ENCODE results near the gene LSP1. TPM values are rescaled to one million over a fixed set of nuclear protein-coding genes. Genes with fewer than 3 reads are reported as not detected.

The LSP1 gene
- total RNA-seq, 1 donor from 2014 or later = not detected

DNA sequence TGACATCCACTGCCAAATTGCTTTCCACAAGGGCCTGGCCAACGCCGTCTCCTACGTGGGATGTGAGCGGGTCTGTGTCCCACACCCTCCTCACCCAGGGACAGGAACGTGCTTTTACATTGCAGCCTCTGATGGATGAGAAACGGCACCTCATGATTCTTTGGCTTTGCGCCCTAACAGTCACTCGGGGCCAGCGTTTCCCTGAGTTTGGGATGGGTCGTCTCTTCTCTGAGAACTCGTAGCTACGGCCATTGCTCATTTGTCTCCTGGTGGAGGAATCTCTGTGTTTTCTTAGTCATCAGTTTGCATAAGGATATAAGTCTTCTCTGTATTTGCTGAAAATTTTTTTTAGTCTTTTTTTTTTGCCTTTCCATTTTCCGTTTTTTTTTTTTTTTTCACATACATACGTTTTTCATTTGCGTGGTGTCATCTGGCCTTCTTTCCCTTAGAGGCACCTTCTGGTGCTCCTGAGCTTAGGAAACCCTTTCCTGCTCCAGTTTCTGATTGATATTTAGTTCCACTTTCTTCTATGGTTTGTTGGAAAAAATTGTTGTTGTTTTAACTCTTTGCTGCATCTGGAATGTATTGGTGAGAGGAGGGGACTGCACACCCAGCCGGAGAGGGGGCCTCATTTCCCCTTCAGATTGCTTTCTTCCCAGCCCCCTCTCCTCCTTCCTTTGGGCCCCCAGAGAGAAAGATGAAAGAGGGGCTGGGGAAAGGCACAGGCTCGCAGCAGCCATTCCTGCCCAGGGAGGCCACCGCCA lies 78.6 kb downstream of the LSP1 start:
- TF ChIP-seq, protein P1, sequence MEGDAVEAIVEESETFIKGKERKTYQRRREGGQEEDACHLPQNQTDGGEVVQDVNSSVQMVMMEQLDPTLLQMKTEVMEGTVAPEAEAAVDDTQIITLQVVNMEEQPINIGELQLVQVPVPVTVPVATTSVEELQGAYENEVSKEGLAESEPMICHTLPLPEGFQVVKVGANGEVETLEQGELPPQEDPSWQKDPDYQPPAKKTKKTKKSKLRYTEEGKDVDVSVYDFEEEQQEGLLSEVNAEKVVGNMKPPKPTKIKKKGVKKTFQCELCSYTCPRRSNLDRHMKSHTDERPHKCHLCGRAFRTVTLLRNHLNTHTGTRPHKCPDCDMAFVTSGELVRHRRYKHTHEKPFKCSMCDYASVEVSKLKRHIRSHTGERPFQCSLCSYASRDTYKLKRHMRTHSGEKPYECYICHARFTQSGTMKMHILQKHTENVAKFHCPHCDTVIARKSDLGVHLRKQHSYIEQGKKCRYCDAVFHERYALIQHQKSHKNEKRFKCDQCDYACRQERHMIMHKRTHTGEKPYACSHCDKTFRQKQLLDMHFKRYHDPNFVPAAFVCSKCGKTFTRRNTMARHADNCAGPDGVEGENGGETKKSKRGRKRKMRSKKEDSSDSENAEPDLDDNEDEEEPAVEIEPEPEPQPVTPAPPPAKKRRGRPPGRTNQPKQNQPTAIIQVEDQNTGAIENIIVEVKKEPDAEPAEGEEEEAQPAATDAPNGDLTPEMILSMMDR (conservative IDR thresholded peaks at IDR 0.05; ENCODE audit: low read depth, low read length) = no peak
- H3K4me3 ChIP-seq (ENCODE audit: low read depth, low read length) = no peak overlapping the region
- DNase-seq (ENCODE audit: low read depth) = no peak

DNA sequence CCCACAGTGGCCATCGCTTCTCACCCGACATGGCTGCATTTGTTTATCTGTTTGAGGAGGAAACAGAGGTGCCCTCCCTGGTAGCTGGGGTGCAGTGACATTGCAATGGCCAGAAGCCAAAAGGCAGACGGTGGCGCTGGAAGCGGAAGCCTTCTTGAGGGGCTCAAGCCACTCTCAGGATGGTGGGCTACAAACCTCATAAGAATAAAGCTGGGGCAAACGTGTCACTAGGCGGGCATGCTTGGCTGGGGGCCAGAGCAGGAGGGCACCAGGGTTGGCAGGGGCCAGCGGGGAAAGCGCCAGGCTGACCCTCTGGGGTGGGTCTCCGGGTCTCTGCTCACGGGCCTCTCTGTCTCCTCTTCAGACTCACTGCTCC lies 79.2 kb downstream of the LSP1 start:
- TF ChIP-seq, protein P1 (conservative IDR thresholded peaks at IDR 0.05; ENCODE audit: low read depth, low read length) = no peak
- no peak for DNase-seq (ENCODE audit: low read depth)
- H3K4me3 ChIP-seq (ENCODE audit: low read depth, low read length) = no peak overlapping the region

DNA sequence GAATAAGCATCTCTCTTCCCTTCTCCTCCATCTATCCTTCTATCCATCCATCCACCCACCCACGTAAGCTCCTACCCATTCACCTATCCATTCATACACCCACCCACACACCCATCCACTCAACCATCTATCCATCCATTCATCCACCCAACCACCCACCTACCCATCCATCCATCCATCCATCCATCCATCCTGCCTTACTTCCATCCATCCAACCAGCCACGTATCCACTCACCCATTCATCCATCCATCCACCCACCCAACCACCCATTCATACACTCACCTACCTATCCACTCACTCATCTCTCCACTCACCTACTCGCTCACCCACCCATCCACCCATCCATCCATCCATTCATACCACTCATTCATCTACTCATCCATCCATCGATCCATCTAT lies 79.8 kb downstream of the LSP1 start:
- no peak overlapping the region for H3K4me3 ChIP-seq (ENCODE audit: low read depth, low read length)
- no peak for DNase-seq (ENCODE audit: low read depth)
- TF ChIP-seq, protein P1 (conservative IDR thresholded peaks at IDR 0.05; ENCODE audit: low read depth, low read length) = no peak

DNA sequence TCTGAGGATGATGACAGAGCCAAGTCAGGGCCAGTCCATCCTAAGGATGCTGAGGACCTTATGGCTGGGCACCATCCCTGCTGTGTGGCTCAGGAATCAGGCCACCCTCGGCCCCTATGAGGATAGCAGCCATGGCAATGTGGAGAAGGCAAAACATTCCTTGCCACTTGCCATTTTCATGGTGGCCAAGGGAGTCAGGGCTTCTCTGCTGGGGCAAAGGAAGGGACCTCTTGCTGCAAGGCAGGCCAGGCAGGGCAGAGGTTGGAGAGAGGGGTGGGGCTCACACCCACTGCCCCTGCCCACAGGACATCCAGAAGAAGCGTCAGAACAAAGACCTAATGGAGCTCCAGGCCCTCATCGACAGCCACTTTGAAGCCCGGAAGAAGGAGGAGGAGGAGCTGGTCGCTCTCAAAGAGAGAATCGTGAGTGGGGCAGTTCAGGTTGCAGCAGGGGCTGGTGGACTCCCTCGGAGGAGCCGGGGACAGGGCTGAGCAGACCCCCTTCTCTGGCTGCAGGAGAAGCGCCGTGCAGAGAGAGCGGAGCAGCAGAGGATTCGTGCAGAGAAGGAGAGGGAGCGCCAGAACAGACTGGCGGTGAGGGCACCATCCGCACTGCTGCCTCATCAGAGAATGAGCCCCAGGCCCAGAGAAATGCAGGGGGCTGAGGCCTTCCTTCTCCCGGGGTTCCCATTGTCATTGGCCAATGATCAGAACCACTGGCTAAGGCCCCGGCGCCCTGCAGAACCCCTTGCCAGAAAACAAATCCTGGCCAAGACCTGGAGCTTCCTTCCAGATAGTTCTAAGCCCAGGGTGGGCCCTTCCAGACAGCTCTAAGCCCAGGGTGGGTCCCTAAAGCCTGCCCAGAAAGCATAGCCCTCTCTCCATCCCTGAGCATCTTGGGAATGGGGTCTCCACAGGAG lies 80.8 kb downstream of the LSP1 start:
- TF ChIP-seq, protein P1 (conservative IDR thresholded peaks at IDR 0.05; ENCODE audit: low read depth, low read length) = no peak
- no peak for DNase-seq (ENCODE audit: low read depth)
- no peak overlapping the region for H3K4me3 ChIP-seq (ENCODE audit: low read depth, low read length)

DNA sequence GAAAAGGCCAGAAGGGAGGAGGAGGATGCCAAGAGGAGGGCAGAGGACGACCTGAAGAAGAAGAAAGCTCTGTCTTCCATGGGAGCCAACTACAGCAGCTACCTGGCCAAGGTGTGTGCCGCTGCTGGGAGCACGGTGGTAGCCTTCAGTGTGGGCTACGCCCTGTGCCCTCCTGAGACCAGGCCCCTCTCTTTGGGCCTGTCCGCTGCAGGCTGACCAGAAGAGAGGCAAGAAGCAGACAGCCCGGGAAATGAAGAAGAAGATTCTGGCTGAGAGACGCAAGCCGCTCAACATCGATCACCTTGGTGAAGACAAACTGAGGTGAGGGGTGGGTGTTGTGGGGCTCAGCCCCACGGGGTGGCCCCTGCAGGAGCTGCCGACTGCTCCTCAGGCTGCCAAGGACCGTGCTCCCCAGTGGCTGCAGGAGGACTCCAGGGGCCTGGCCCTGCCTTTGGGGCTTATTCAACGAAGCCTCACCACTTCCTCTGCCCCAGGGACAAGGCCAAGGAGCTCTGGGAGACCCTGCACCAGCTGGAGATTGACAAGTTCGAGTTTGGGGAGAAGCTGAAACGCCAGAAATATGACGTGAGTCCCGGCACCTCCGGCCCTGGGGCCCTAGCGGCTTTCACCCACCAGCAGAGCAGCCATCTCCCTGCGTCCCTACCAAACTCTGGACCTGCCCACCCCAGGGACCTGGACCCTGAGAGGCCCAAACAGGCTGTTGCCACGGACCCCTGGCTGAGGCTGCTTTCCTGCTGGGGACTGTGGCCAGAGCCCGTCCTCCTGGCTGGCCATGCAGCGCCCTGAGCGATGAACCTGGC lies 81.7 kb downstream of the LSP1 start:
- no peak for DNase-seq (ENCODE audit: low read depth)
- TF ChIP-seq, protein P1 (conservative IDR thresholded peaks at IDR 0.05; ENCODE audit: low read depth, low read length) = no peak
- H3K4me3 ChIP-seq (ENCODE audit: low read depth, low read length) = no peak overlapping the region

DNA sequence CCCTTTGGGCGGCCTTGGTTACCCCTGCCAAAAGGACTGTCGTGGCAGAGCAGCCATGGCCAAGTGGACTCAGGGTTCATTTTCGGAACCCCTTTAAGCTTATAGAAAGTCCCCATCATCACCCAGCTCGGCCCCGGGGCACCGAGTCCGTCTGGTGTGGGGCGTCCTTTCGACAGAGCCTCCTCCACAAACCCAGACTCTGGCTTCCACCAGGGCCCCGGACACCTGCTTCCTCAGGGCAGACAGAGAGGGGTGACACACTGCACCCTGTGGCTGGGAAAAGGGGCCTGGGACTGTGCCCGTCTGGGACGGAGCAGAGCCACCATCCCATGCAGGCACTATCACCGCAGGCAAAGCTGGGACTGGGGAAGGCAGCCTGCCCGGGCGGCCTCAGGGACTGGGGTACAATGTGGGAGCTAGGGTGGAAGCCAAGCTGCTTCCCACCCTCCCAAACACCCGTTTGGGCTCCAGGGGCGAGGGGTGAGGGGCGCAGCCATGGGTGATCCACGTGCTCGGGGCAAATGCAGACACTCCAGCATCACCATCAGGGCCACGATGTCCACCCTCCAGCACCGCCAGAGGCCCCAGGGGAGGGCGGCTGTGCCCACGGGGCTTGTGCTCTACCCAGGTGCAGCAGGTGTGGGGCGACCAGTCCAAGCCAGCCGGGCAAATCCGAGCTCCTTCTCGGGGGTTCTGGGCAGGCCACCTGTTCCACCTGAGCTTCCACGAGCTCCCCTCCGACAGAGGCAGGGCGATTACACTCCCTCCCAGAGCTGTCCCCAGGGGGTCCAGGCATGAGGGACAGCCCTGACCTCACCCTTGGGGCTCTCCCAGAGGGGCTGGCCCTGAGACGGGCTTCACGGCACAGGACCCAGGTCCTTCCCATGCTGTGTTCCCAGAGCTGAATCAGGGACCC lies 82.5 kb downstream of the LSP1 start:
- no peak overlapping the region for H3K4me3 ChIP-seq (ENCODE audit: low read depth, low read length)
- DNase-seq (ENCODE audit: low read depth) = no peak
- TF ChIP-seq, protein P1 (conservative IDR thresholded peaks at IDR 0.05; ENCODE audit: low read depth, low read length) = no peak

Measured in epithelial cell of proximal tubule (primary cell).